Ammon's horn (tissue), 1 donor: Measurements from ENCODE around the gene CDS1.
"Not testable (repeated sequence)": the region's sequence is repeated elsewhere in the genome, so short reads cannot be mapped to it uniquely, and the experiment has no call there.

ENCODE experiments used
- DNase-seq: peaks from one replicate; pipeline ENCODE4 v3.0.0-alpha.2; 2016; ENCODE audit warnings: low spot score

The CDS1 gene

GRCh38 chr4:84582988-84583875, at the start of gene CDS1:
CDS1 (plus strand) TSS chr4:84583127; CDS start chr4:84583402, 275 bp downstream.
- DNase-seq = peak; percentile 18

GRCh38 chr4:84535901-84536300, 47.0 kb upstream of the CDS1 start:
- DNase-seq = no peak

- DNase-seq = no peak
These were observed 37.8 kb upstream of the CDS1 start for GRCh38 chr4:84545093-84545492.

- peak; percentile 12 for DNase-seq
These were observed 35.7 kb upstream of the CDS1 start for GRCh38 chr4:84547211-84547610.

- not testable (repeated sequence) for DNase-seq
These were observed 33.7 kb upstream of the CDS1 start for GRCh38 chr4:84549191-84549590.

- no peak for DNase-seq
These were observed 20.8 kb upstream of the CDS1 start for GRCh38 chr4:84562156-84562555.

GRCh38 chr4:84563002-84563401, 19.9 kb upstream of the CDS1 start:
- DNase-seq = no peak

- no peak for DNase-seq
These were observed 17.0 kb upstream of the CDS1 start for GRCh38 chr4:84565951-84566350.

- no peak for DNase-seq
These were observed 14.4 kb upstream of the CDS1 start for GRCh38 chr4:84568496-84568895.

GRCh38 chr4:84569009-84569408, 13.9 kb upstream of the CDS1 start:
- no peak for DNase-seq

- no peak for DNase-seq
These were observed 9.4 kb upstream of the CDS1 start for GRCh38 chr4:84573385-84574068.

- peak; percentile 24 for DNase-seq
These were observed 8.7 kb upstream of the CDS1 start for GRCh38 chr4:84574069-84574720.

GRCh38 chr4:84578540-84579402, 4.2 kb upstream of the CDS1 start:
- peak; percentile 69 for DNase-seq

GRCh38 chr4:84579403-84579776, 3.5 kb upstream of the CDS1 start:
- no peak for DNase-seq

GRCh38 chr4:84582302-84582987, 482 bp upstream of the CDS1 start:
- peak; percentile 88 for DNase-seq

- peak; percentile 13 for DNase-seq
These were observed 1.0 kb downstream of the CDS1 start for GRCh38 chr4:84583876-84584380.

- DNase-seq = no peak
These were observed 2.3 kb downstream of the CDS1 start for GRCh38 chr4:84585251-84585650.

GRCh38 chr4:84594724-84595123, 11.8 kb downstream of the CDS1 start:
- no peak for DNase-seq

GRCh38 chr4:84596826-84597225, 13.9 kb downstream of the CDS1 start:
- no peak for DNase-seq

- DNase-seq = no peak
These were observed 14.5 kb downstream of the CDS1 start for GRCh38 chr4:84597450-84597849.

- DNase-seq = no peak
These were observed 23.7 kb downstream of the CDS1 start for GRCh38 chr4:84606645-84607044.
